Measurements from ENCODE around the gene PLA2G5. TPM values are rescaled to one million over a fixed set of nuclear protein-coding genes. Genes with fewer than 3 reads are reported as not detected.

The PLA2G5 gene
- total and polyA plus RNA-seq, 2 of the 8 experiments (the other 6 are each of a cell fraction or from before 2014, with no cell fraction given), result 0.05 TPM; not detected in 1

- no peak for TF ChIP-seq CHD7 (IDR thresholded peaks at IDR 0.05; ENCODE audit: insufficient replicate concordance, low read length)
- no peak for TF ChIP-seq MAFK (IDR thresholded peaks at IDR 0.05; ENCODE audit: low read depth, low read length)
- TF ChIP-seq RAD21 (IDR thresholded peaks at IDR 0.05 in 1 of 2, conservative IDR thresholded peaks at IDR 0.05 in 1 of 2; ENCODE audit: low read depth in 2 of 2, low read length in 2 of 2), result no peak
- TF ChIP-seq TAF7 (optimal IDR thresholded peaks at IDR 0.05; ENCODE audit: borderline replicate concordance, low read depth, low read length), result no peak
- no peak for TF ChIP-seq CBX8 (IDR thresholded peaks at IDR 0.05; ENCODE audit: borderline replicate concordance, low read depth, low read length)
- no peak for TF ChIP-seq EZH2 (IDR thresholded peaks at IDR 0.05; ENCODE audit: low read depth, low read length, severe bottlenecking)
- TF ChIP-seq GABPA (IDR thresholded peaks at IDR 0.05; ENCODE audit: borderline replicate concordance, insufficient read depth, low read length), result no peak
- no peak for TF ChIP-seq SIX5 (IDR thresholded peaks at IDR 0.05; ENCODE audit: low read depth, low read length)
- TF ChIP-seq ASH2L (IDR thresholded peaks at IDR 0.05; ENCODE audit: low read length), result no peak
- no peak for TF ChIP-seq KDM5A (IDR thresholded peaks at IDR 0.05; ENCODE audit: low read length)
- TF ChIP-seq GTF2F1 (IDR thresholded peaks at IDR 0.05; ENCODE audit: borderline replicate concordance, low read depth, low read length), result no peak
- no peak for TF ChIP-seq RBBP5 (IDR thresholded peaks at IDR 0.05; ENCODE audit: borderline replicate concordance, low read depth, low read length)
These were observed 29.5 kb downstream of the PLA2G5 start (continued) for GRCh38 chr1:20099533-20099932.
